Astrocyte (in vitro differentiated cells and primary cell): ENCODE results near the gene IMMP2L. TPM values are rescaled to one million over a fixed set of nuclear protein-coding genes. Genes with fewer than 3 reads are reported as not detected.
A peak's percentile ranks its signal among the peaks of the same experiment; 100 is the strongest.

ENCODE experiments used
- DNase-seq: peaks from one replicate; pipeline ENCODE4 v3.0.0-alpha.2; 2010; ENCODE audit warnings: low read depth
- FAIRE-seq: peaks from 2 replicates; lab custom pipeline; 2011; peaks lifted over from hg19 to GRCh38; lab: Jason Lieb, UNC
- H2AFZ ChIP-seq: 2 replicates; pipeline ENCODE4 v1.6.0; 2012; ENCODE audit warnings: low read depth, low read length, inconsistent platforms
- H3K27ac ChIP-seq: 2 replicates; pipeline ENCODE4 v1.5.1; 2011; ENCODE audit warnings: low read depth, low read length, inconsistent platforms
- H3K27me3 ChIP-seq: 2 replicates; pipeline ENCODE4 v1.6.0; 2011; ENCODE audit warnings: low read length, inconsistent platforms; ENCODE audit not compliant: insufficient read depth
- H3K36me3 ChIP-seq: 2 replicates; pipeline ENCODE4 v1.5.1; 2011; ENCODE audit warnings: low read length, inconsistent platforms; ENCODE audit not compliant: insufficient read depth
- H3K4me1 ChIP-seq: 2 replicates; pipeline ENCODE4 v1.5.1; 2011; ENCODE audit warnings: low read length, inconsistent platforms; ENCODE audit not compliant: insufficient read depth
- H3K4me2 ChIP-seq: 2 replicates; pipeline ENCODE4 v1.6.0; 2012; ENCODE audit warnings: low read length, inconsistent platforms
- H3K4me3 ChIP-seq: 2 replicates; pipeline ENCODE4 v1.5.1; 2011; ENCODE audit warnings: low read depth, mild to moderate bottlenecking, low read length, inconsistent platforms; ENCODE audit not compliant: insufficient read depth
- H3K79me2 ChIP-seq: 2 replicates; pipeline ENCODE4 v1.6.0; 2012; ENCODE audit warnings: mild to moderate bottlenecking, low read length, inconsistent platforms; ENCODE audit not compliant: insufficient read depth
- H3K9ac ChIP-seq: 2 replicates; pipeline ENCODE4 v1.6.0; 2012; ENCODE audit warnings: mild to moderate bottlenecking, low read length, inconsistent platforms
- H3K9me3 ChIP-seq: 2 replicates; pipeline ENCODE4 v1.5.1; 2012; ENCODE audit warnings: low read depth, mild to moderate bottlenecking, low read length, inconsistent platforms; ENCODE audit not compliant: insufficient read depth
- H4K20me1 ChIP-seq: 2 replicates; pipeline ENCODE4 v1.6.0; 2012; ENCODE audit warnings: low read length, inconsistent platforms; ENCODE audit not compliant: insufficient read depth
- H3K27ac Mint-ChIP-seq: one replicate; pipeline ENCODE4 v1.8.0; 2021; ENCODE audit warnings: mild to moderate bottlenecking, mixed read lengths; ENCODE audit not compliant: unreplicated experiment
- H3K27me3 Mint-ChIP-seq: one replicate; pipeline ENCODE4 v1.8.0; 2021; ENCODE audit warnings: low read depth, mixed read lengths; ENCODE audit not compliant: unreplicated experiment
- H3K36me3 Mint-ChIP-seq: one replicate; pipeline ENCODE4 v1.8.0; 2021; ENCODE audit warnings: low read depth, mixed read lengths; ENCODE audit not compliant: unreplicated experiment
- H3K4me1 Mint-ChIP-seq: one replicate; pipeline ENCODE4 v1.8.0; 2021; ENCODE audit warnings: low read depth, mixed read lengths; ENCODE audit not compliant: unreplicated experiment
- H3K4me3 Mint-ChIP-seq: one replicate; pipeline ENCODE4 v1.8.0; 2021; ENCODE audit warnings: mild to moderate bottlenecking, moderate library complexity, mixed read lengths; ENCODE audit not compliant: unreplicated experiment
- H3K9me3 Mint-ChIP-seq: one replicate; pipeline ENCODE4 v1.8.0; 2021; ENCODE audit warnings: mild to moderate bottlenecking, mixed read lengths; ENCODE audit not compliant: unreplicated experiment
- CTCF ChIP-seq: IDR thresholded peaks from 2 replicates; pipeline ENCODE4 v1.5.1; 2011; ENCODE audit warnings: low read depth, mild to moderate bottlenecking, inconsistent platforms, low read length, moderate library complexity; ENCODE audit not compliant: insufficient read depth
- EZH2 ChIP-seq: IDR thresholded peaks from 2 replicates; pipeline ENCODE4 v1.6.1; 2012; ENCODE audit warnings: mild to moderate bottlenecking, low read length, inconsistent platforms; ENCODE audit not compliant: insufficient read depth
- total RNA-seq: library from RNA; stranded (reverse); gene quantifications from 2 replicates; pipeline ENCODE4 v1.2.1, GENCODE V29; 2021

The IMMP2L gene
- total RNA-seq, 1 donor from 2014 or later, result 13.8 TPM

DNA sequence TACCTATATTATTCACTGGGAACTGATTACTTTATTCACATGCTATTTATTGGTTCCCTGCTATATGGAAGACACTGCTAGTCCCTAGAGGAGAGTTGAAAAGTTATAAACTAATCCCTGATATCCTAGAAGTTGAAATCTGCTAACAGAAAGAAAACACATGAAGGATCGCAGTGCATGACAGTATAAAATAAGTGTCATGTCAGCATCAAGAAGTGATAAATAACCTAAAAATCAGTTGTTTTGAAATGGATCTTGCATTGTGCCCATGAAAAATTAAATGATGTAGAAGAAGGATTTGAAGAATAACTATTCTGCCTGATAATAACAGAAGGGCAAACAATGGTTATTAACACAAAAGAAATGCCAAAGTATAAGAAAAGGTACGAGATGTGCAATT, 764.6 kb downstream of the IMMP2L start:
- FAIRE-seq, result no peak
- Histone ChIP-seq H3K9me3 (no peaks in the 10 kb centered on the region), H2AFZ (no peak overlapping the region), H3K9ac (no peak overlapping the region), H4K20me1 (no peaks in the 10 kb centered on the region), H3K4me3 (no peak overlapping the region), H3K36me3 (no peaks in the 10 kb centered on the region), H3K4me2 (no peak overlapping the region), H3K27me3 (no peaks in the 10 kb centered on the region), H3K27ac (no peak overlapping the region), H3K4me1 (no peaks in the 10 kb centered on the region), H3K79me2 (no peaks in the 10 kb centered on the region)
- Mint-ChIP-seq H3K36me3 (no peaks in the 10 kb centered on the region), H3K4me1 (no peaks in the 10 kb centered on the region), H3K27ac (no peak overlapping the region), H3K9me3 (no peaks in the 10 kb centered on the region), H3K27me3 (no peaks in the 10 kb centered on the region), H3K4me3 (no peak overlapping the region)
- no peak for DNase-seq
- no peak for TF ChIP-seq CTCF
- TF ChIP-seq EZH2, result no peak

GRCh38 chr7:110790992-110791391, 771.3 kb downstream of the IMMP2L start:
- Histone ChIP-seq H3K9ac (no peak overlapping the region), H3K4me1 (no peaks in the 10 kb centered on the region), H3K27me3 (no peaks in the 10 kb centered on the region), H3K9me3 (no peaks in the 10 kb centered on the region), H2AFZ (no peak overlapping the region), H3K79me2 (no peaks in the 10 kb centered on the region), H3K27ac (no peak overlapping the region), H4K20me1 (no peaks in the 10 kb centered on the region), H3K36me3 (no peaks in the 10 kb centered on the region), H3K4me2 (no peak overlapping the region), H3K4me3 (no peak overlapping the region)
- DNase-seq (peak; percentile 4), FAIRE-seq (no peak)
- H3K27me3 Mint-ChIP-seq, result no peaks in the 10 kb centered on the region
- H3K4me3 Mint-ChIP-seq, result no peak overlapping the region
- H3K36me3 Mint-ChIP-seq, result no peaks in the 10 kb centered on the region
- no peak overlapping the region for H3K27ac Mint-ChIP-seq
- H3K9me3 Mint-ChIP-seq, result no peaks in the 10 kb centered on the region
- peaks cover 4% of the 10 kb centered on the region for H3K4me1 Mint-ChIP-seq
- TF ChIP-seq CTCF (no peak), EZH2 (no peak)

- Histone ChIP-seq H3K27me3 (no peaks in the 10 kb centered on the region), H4K20me1 (no peaks in the 10 kb centered on the region), H2AFZ (no peak overlapping the region), H3K4me2 (no peak overlapping the region), H3K9ac (no peak overlapping the region), H3K4me3 (no peak overlapping the region), H3K9me3 (no peaks in the 10 kb centered on the region), H3K27ac (no peak overlapping the region), H3K36me3 (no peaks in the 10 kb centered on the region), H3K4me1 (no peaks in the 10 kb centered on the region), H3K79me2 (no peaks in the 10 kb centered on the region)
- DNase-seq, result no peak
- Mint-ChIP-seq H3K4me1 (peaks cover 4% of the 10 kb centered on the region), H3K27ac (no peak overlapping the region), H3K9me3 (no peaks in the 10 kb centered on the region), H3K36me3 (no peaks in the 10 kb centered on the region), H3K4me3 (no peak overlapping the region), H3K27me3 (no peaks in the 10 kb centered on the region)
- TF ChIP-seq CTCF (no peak), EZH2 (no peak)
- no peak for FAIRE-seq
Measured at GRCh38 chr7:110786328-110786965, 775.8 kb downstream of the IMMP2L start.
